Ovary (tissue), 9 donors: ENCODE results near the gene EEF1AKMT3. TPM values are rescaled to one million over a fixed set of nuclear protein-coding genes. Genes with fewer than 3 reads are reported as not detected.

Experiments used
- DNase-seq, 5 donors: peaks; one replicate each; pipeline ENCODE4 v3.0.0-alpha.2; 2019 to 2020
- H3K27ac ChIP-seq, 2 donors: fragments of 200-600 bp; one replicate each; pipeline versions ENCODE4 v1.5.1 to v1.8.0; 2019 to 2022
- H3K27me3 ChIP-seq: fragments of 200-600 bp; one replicate; pipeline ENCODE4 v1.8.0; 2022
- H3K36me3 ChIP-seq: fragments of 200-600 bp; sonication (generic); one replicate; pipeline ENCODE4 v1.5.1; 2019
- H3K4me1 ChIP-seq: one replicate; pipeline ENCODE4 v1.8.1; 2013; ENCODE audit warnings: mild to moderate bottlenecking, moderate library complexity; ENCODE audit not compliant: insufficient read depth
- H3K4me3 ChIP-seq: fragments of 200-600 bp; sonication (generic); one replicate; pipeline ENCODE4 v1.5.1; 2017
- H3K9me3 ChIP-seq, 2 donors: fragments of 200-600 bp in 1 of 2; sonication (generic) in 1 of 2; one replicate each; pipeline versions ENCODE4 v1.5.1 to v1.8.1; 2013 to 2019; ENCODE audit warnings: mild to moderate bottlenecking in 1 of 2, moderate library complexity in 1 of 2
- EP300 ChIP-seq: sonication (generic); formaldehyde crosslinking; IDR thresholded peaks from one replicate; pipeline ENCODE4 v1.6.1; 2017; ENCODE audit warnings: antibody characterized with exemption
- POLR2A ChIP-seq: fragments of 450-650 bp; IDR thresholded peaks from one replicate; pipeline ENCODE4 v1.6.1; 2017; ENCODE audit warnings: antibody characterized with exemption, mild to moderate bottlenecking, moderate library complexity
- WGBS, 3 donors: extraction: QIAGEN DNeasy Blood & Tissue Kit in 1 of 3; methylation state at CpG; one replicate each; pipeline versions ENCODE4 v1.1.5 to v1.1.7; 2013 to 2017; 5-methylcytosine and 5-hydroxymethylcytosine counted together
- intact Hi-C, 4 donors: fragments of 100-400 bp; cut with DNase I; formaldehyde crosslinking; loops; one replicate each; pipeline versions ENCODE4 v1.11.0 to v1.15.1; 2022 to 2023
- polyA plus RNA-seq, 2 donors: library from polyadenylated mRNA; stranded (reverse); fragments of 200-250 nt in 1 of 2; fragments of 350-450 nt in 1 of 2; fragmentation: Illumina TruSeq in 1 of 2; extraction: RNeasy Lipid Tissue Mini Kit (QIAGEN cat#74804) in 1 of 2; gene quantifications; one replicate each; pipeline ENCODE4 v1.2.3, GENCODE V29; 2013 to 2014
- total RNA-seq, 7 donors: library from RNA; depleted of rRNA in 2 of 7; stranded (reverse); fragments of >200 nt in 2 of 7; fragmentation: NEBNext Ultra II Directional in 3 of 7; extraction: Animal tissue kit (Norgen Biotek cat#: 25700) in 3 of 7; gene quantifications; one replicate each; pipeline versions ENCODE4 v1.1.0 to v1.2.4, GENCODE V29; 2016 to 2023
- TF ChIP-seq, protein P1 (sequence below), 3 donors: fragments of 450-650 bp in 2 of 3; fragments of 200-600 bp in 1 of 3; IDR thresholded peaks; one replicate each; pipeline versions ENCODE4 v1.5.1 to v1.8.0; 2016 to 2022; ENCODE audit warnings: antibody characterized with exemption in 3 of 3, mild to moderate bottlenecking in 1 of 3
- donor health status: DM: no; HTN: no; CAD: no; lungs with moderate emphysema.
- donor health status: DM: no; HTN: no; CAD: no.
- donor health status: Bipolar disorder and iron deficiency.
- donor health status: DM: yes; HTN: yes; CAD: no.
- donor health status: DM: no; HTN: no; CAD: no.
- donor health status: DM: yes; HTN: yes; CAD: no.

The EEF1AKMT3 gene
- total and polyA plus RNA-seq, 9 donors, result 10.4 to 18.0 (median 15.0) TPM

DNA sequence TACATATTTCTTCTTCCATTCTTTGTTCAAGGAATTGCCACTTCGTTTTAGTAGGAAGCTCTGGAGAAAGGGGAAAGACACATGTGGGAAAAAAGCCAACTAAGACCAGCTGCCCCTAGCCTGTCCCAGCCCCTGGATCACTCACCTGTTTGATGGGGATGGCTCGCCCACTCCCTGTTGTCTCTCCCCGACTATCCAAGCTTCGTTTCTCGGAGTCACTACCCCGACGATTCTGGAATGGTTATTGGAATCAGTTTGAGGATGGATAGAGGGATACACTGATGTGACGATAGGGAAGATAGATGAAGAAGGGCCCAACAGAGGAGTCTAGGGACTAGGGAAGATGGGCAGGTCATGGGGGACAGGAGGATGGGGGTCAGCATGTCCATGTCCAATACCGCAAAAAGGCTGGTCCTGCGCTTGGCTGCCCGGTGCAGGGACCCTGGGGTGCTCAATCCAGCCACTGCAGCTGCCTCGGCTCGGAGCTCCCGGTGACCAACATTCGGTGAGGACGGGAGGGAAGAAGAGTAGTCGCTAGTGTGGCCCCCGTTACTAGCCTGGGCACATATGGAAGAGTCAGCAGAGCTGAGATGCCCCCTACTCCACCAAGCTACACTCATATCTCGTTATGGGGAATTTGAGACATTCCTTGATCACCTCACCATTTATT, 40.9 kb upstream of the EEF1AKMT3 start:
- H3K27ac ChIP-seq, result no peak overlapping the region
- H3K4me3 ChIP-seq, result no peak overlapping the region
- H3K27me3 ChIP-seq, result no peaks in the 10 kb centered on the region
- no peaks in the 10 kb centered on the region for H3K9me3 ChIP-seq
- intact Hi-C loops, result loop anchor here in 1 of 4 donors (5.0 kb wide), 1 partner anchor 706 kb away; no protein-coding TSS in a partner anchor
- DNase-seq, result peak in 1 of 5 donors; percentile 2
- 79 to 81% (median 81%) methylated on average over 19 of the region's 19 CpGs for WGBS, 3 donors
- TF ChIP-seq POLR2A (no peak), EP300 (no peak)
- TF ChIP-seq, protein P1, sequence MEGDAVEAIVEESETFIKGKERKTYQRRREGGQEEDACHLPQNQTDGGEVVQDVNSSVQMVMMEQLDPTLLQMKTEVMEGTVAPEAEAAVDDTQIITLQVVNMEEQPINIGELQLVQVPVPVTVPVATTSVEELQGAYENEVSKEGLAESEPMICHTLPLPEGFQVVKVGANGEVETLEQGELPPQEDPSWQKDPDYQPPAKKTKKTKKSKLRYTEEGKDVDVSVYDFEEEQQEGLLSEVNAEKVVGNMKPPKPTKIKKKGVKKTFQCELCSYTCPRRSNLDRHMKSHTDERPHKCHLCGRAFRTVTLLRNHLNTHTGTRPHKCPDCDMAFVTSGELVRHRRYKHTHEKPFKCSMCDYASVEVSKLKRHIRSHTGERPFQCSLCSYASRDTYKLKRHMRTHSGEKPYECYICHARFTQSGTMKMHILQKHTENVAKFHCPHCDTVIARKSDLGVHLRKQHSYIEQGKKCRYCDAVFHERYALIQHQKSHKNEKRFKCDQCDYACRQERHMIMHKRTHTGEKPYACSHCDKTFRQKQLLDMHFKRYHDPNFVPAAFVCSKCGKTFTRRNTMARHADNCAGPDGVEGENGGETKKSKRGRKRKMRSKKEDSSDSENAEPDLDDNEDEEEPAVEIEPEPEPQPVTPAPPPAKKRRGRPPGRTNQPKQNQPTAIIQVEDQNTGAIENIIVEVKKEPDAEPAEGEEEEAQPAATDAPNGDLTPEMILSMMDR (IDR thresholded peaks at IDR 0.05), result no peak
- H3K4me1 ChIP-seq, result peaks cover 5% of the 10 kb centered on the region
- no peaks in the 10 kb centered on the region for H3K36me3 ChIP-seq

GRCh38 chr12:57732270-57732669, 40.1 kb upstream of the EEF1AKMT3 start:
- Histone ChIP-seq H3K4me3 (no peak overlapping the region), H3K4me1 (peaks cover 3% of the 10 kb centered on the region), H3K27ac (no peak overlapping the region), H3K36me3 (no peaks in the 10 kb centered on the region), H3K27me3 (peaks cover 3% of the 10 kb centered on the region), H3K9me3 (no peaks in the 10 kb centered on the region)
- WGBS, 3 donors, result 79 to 89% (median 87%) methylated on average over 4 of the region's 4 CpGs
- intact Hi-C loops, result loop anchor here in 1 of 4 donors (5.0 kb wide), 1 partner anchor 705 kb away; no protein-coding TSS in a partner anchor
- no peak for DNase-seq
- TF ChIP-seq EP300, result no peak
- TF ChIP-seq, protein P1 (IDR thresholded peaks at IDR 0.05), result no peak
- no peak for TF ChIP-seq POLR2A

DNA sequence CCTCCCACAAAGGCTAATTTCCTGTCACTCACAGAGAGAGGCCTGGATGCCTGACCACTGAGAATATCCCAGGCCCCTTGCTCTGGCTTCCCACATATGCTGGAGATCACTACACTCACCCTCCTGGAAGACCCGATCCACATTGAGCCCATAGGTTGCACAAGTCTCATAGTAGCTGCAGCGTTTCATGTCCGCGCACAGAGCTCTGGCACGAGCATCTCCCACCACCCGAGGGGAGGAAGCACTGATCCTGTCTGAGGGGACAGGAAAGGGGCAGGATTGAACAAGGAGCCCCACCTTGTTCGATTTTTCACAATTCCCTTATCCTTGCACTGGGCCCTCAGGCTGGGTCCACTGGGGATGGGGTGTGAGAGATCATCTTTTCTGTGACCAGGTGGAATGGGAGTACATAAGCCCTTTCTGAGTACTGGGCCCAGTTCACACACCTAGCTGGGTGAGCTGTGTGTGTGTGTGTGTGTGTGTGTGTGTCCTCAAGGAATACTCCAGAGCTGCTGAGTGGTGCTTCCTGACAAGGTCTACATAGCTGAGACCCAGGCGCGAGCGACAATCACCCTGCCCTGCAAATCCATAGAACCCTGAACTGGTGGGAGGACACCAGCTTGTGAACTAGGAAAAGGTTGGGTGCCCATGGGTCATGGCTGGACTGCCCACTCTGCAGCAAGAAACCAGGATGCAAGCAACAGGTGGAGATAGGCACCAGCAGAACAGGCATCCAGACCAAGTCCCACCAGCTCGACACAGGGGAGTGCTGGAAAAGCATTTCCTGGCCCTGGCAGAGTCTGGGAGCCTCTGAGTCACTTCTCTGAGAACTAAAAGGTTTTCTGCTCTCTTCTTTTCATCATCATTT, 39.5 kb upstream of the EEF1AKMT3 start:
- WGBS, 3 donors, result 82 to 85% (median 82%) methylated on average over 11 of the region's 11 CpGs
- Histone ChIP-seq H3K9me3 (no peaks in the 10 kb centered on the region), H3K4me1 (peaks cover 5% of the 10 kb centered on the region), H3K36me3 (no peaks in the 10 kb centered on the region), H3K27ac (no peak overlapping the region), H3K27me3 (peaks cover 7% of the 10 kb centered on the region), H3K4me3 (no peak overlapping the region)
- peak in 1 of 5 donors; percentile 3 for DNase-seq
- TF ChIP-seq POLR2A, result no peak
- no peak for TF ChIP-seq EP300
- TF ChIP-seq, protein P1 (IDR thresholded peaks at IDR 0.05), result no peak
- intact Hi-C loops, result loop anchor here in 1 of 4 donors (5.0 kb wide), 1 partner anchor 704 kb away; no protein-coding TSS in a partner anchor

- intact Hi-C loops, result loop anchor here in 1 of 4 donors (5.0 kb wide), 1 partner anchor 703 kb away; no protein-coding TSS in a partner anchor
- DNase-seq, result no peak
- H3K4me1 ChIP-seq, result peaks cover 5% of the 10 kb centered on the region
- H3K36me3 ChIP-seq, result no peaks in the 10 kb centered on the region
- H3K27ac ChIP-seq, result no peak overlapping the region
- no peak overlapping the region for H3K4me3 ChIP-seq
- TF ChIP-seq POLR2A, result no peak
- no peak for TF ChIP-seq EP300
- TF ChIP-seq, protein P1 (IDR thresholded peaks at IDR 0.05), result no peak
- 67 to 76% (median 76%) methylated on average over 6 of the region's 6 CpGs for WGBS, 3 donors
- no peaks in the 10 kb centered on the region for H3K9me3 ChIP-seq
- H3K27me3 ChIP-seq, result peaks cover 7% of the 10 kb centered on the region
These were observed 38.5 kb upstream of the EEF1AKMT3 start for GRCh38 chr12:57733928-57734327.
